Measurements from ENCODE around the gene SMARCD1. TPM values are rescaled to one million over a fixed set of nuclear protein-coding genes. Genes with fewer than 3 reads are reported as not detected.
"Not testable (repeated sequence)": the region's sequence is repeated elsewhere in the genome, so short reads cannot be mapped to it uniquely, and the experiment has no call there.

SMARCD1 gene
- total RNA-seq, 1 experiment from 2014 or later, result 79.7 TPM

GRCh38 chr12:50078281-50078680 is 6.9 kb upstream of the SMARCD1 start:
- no peaks in the 10 kb centered on the region for H3K27me3 ChIP-seq
- peaks cover 4% of the 10 kb centered on the region for H3K4me1 ChIP-seq
- H3K9me3 ChIP-seq (replicated peaks), result no peaks in the 10 kb centered on the region
- no peak overlapping the region for H3K4me3 ChIP-seq
- DNase-seq, result no peak
- no peak overlapping the region for H3K27ac ChIP-seq
- no peaks in the 10 kb centered on the region for H3K36me3 ChIP-seq

GRCh38 chr12:50079771-50080170 is 5.4 kb upstream of the SMARCD1 start:
- H3K4me3 ChIP-seq, result no peak overlapping the region
- H3K9me3 ChIP-seq (replicated peaks), result no peaks in the 10 kb centered on the region
- DNase-seq, result no peak
- H3K4me1 ChIP-seq, result peaks cover 4% of the 10 kb centered on the region
- H3K27me3 ChIP-seq, result no peaks in the 10 kb centered on the region
- no peaks in the 10 kb centered on the region for H3K36me3 ChIP-seq
- H3K27ac ChIP-seq, result no peak overlapping the region

GRCh38 chr12:50081096-50081808 is 3.9 kb upstream of the SMARCD1 start:
- Histone ChIP-seq H3K4me3 (no peak overlapping the region), H3K36me3 (no peaks in the 10 kb centered on the region), H3K27me3 (no peaks in the 10 kb centered on the region), H3K27ac (no peak overlapping the region), H3K4me1 (no peaks in the 10 kb centered on the region; the same call in 1 of the 2 replicates), H3K9me3 (replicated peaks) (no peaks in the 10 kb centered on the region)
- DNase-seq, result no peak

GRCh38 chr12:50082644-50083043 is 2.5 kb upstream of the SMARCD1 start:
- H3K27ac ChIP-seq, result no peak overlapping the region
- no peak for DNase-seq
- no peaks in the 10 kb centered on the region for H3K9me3 ChIP-seq (replicated peaks)
- peaks cover 8% of the 10 kb centered on the region for H3K36me3 ChIP-seq
- no peaks in the 10 kb centered on the region; the same call in 1 of the 2 replicates for H3K4me1 ChIP-seq
- H3K4me3 ChIP-seq, result no peak overlapping the region
- no peaks in the 10 kb centered on the region for H3K27me3 ChIP-seq

GRCh38 chr12:50083301-50083700 is 1.8 kb upstream of the SMARCD1 start:
- H3K36me3 ChIP-seq, result peaks cover 15% of the 10 kb centered on the region
- no peak overlapping the region for H3K27ac ChIP-seq
- H3K4me1 ChIP-seq, result no peaks in the 10 kb centered on the region; the same call in 1 of the 2 replicates
- no peaks in the 10 kb centered on the region for H3K27me3 ChIP-seq
- H3K9me3 ChIP-seq (replicated peaks), result no peaks in the 10 kb centered on the region
- no peak overlapping the region for H3K4me3 ChIP-seq
- no peak for DNase-seq

GRCh38 chr12:50084409-50084774 is 750 bp upstream of the SMARCD1 start:
- not testable (repeated sequence) for DNase-seq; H3K9me3 ChIP-seq (replicated peaks); H3K4me1 ChIP-seq; H3K27me3 ChIP-seq
- H3K36me3 ChIP-seq, result peaks cover 24% of the 10 kb centered on the region
- peak overlapping the region; percentile 68 for H3K4me3 ChIP-seq
- H3K27ac ChIP-seq, result peak overlapping the region; percentile 80

GRCh38 chr12:50085615-50086072 is 502 bp downstream of the SMARCD1 start:
- Histone ChIP-seq H3K9me3 (replicated peaks) (no peaks in the 10 kb centered on the region), H3K27ac (peak overlapping the region; percentile 80), H3K36me3 (peaks cover 36% of the 10 kb centered on the region), H3K4me1 (no peaks in the 10 kb centered on the region; the same call in 1 of the 2 replicates), H3K27me3 (no peaks in the 10 kb centered on the region), H3K4me3 (peak overlapping the region; percentile 68)
- DNase-seq, result no peak

- Histone ChIP-seq H3K27me3 (no peaks in the 10 kb centered on the region), H3K36me3 (peaks cover 40% of the 10 kb centered on the region), H3K9me3 (replicated peaks) (no peaks in the 10 kb centered on the region), H3K4me1 (no peaks in the 10 kb centered on the region; the same call in 1 of the 2 replicates), H3K27ac (no peak overlapping the region), H3K4me3 (no peak overlapping the region; the same call in 1 of the 2 replicates)
- no peak for DNase-seq
Measured at GRCh38 chr12:50086148-50086547, 1.0 kb downstream of the SMARCD1 start.

- H3K36me3 ChIP-seq, result peaks cover 47% of the 10 kb centered on the region
- no peak for DNase-seq
Measured at GRCh38 chr12:50087151-50087550, 2.0 kb downstream of the SMARCD1 start.

GRCh38 chr12:50087995-50088394 is 2.9 kb downstream of the SMARCD1 start:
- no peak for DNase-seq
- H3K27ac ChIP-seq, result no peak overlapping the region

More at GRCh38 chr12:50087151-50087550, 2.0 kb downstream of the SMARCD1 start:
- Histone ChIP-seq H3K4me1 (no peaks in the 10 kb centered on the region; the same call in 1 of the 2 replicates), H3K27me3 (no peaks in the 10 kb centered on the region), H3K4me3 (no peak overlapping the region), H3K9me3 (replicated peaks) (no peaks in the 10 kb centered on the region), H3K27ac (no peak overlapping the region)

GRCh38 chr12:50088577-50089335 is 3.6 kb downstream of the SMARCD1 start:
- DNase-seq, result peak; percentile 59 to 79
- no peaks in the 10 kb centered on the region; the same call in 1 of the 2 replicates for H3K4me1 ChIP-seq
- no peak overlapping the region for H3K27ac ChIP-seq
- no peaks in the 10 kb centered on the region for H3K9me3 ChIP-seq (replicated peaks)
- H3K4me3 ChIP-seq, result no peak overlapping the region
- peaks cover 60% of the 10 kb centered on the region for H3K36me3 ChIP-seq
- H3K27me3 ChIP-seq, result no peaks in the 10 kb centered on the region

More at GRCh38 chr12:50087995-50088394, 2.9 kb downstream of the SMARCD1 start:
- peaks cover 53% of the 10 kb centered on the region for H3K36me3 ChIP-seq
- no peak overlapping the region for H3K4me3 ChIP-seq
- no peaks in the 10 kb centered on the region for H3K27me3 ChIP-seq
- H3K9me3 ChIP-seq (replicated peaks), result no peaks in the 10 kb centered on the region
- H3K4me1 ChIP-seq, result no peaks in the 10 kb centered on the region; the same call in 1 of the 2 replicates

- Histone ChIP-seq H3K27ac (no peak overlapping the region), H3K9me3 (replicated peaks) (no peaks in the 10 kb centered on the region), H3K4me3 (no peak overlapping the region), H3K4me1 (no peaks in the 10 kb centered on the region; the same call in 1 of the 2 replicates), H3K36me3 (peaks cover 69% of the 10 kb centered on the region), H3K27me3 (no peaks in the 10 kb centered on the region)
- DNase-seq, result no peak
Measured at GRCh38 chr12:50089730-50090129, 4.6 kb downstream of the SMARCD1 start.

GRCh38 chr12:50090391-50090790 is 5.2 kb downstream of the SMARCD1 start:
- DNase-seq, result no peak
- Histone ChIP-seq H3K4me1 (no peaks in the 10 kb centered on the region; the same call in 1 of the 2 replicates), H3K36me3 (peaks cover 73% of the 10 kb centered on the region), H3K9me3 (replicated peaks) (no peaks in the 10 kb centered on the region), H3K27ac (no peak overlapping the region), H3K27me3 (no peaks in the 10 kb centered on the region), H3K4me3 (no peak overlapping the region)

- Histone ChIP-seq H3K27me3 (no peaks in the 10 kb centered on the region), H3K27ac (no peak overlapping the region), H3K36me3 (peaks cover 77% of the 10 kb centered on the region), H3K9me3 (replicated peaks) (no peaks in the 10 kb centered on the region), H3K4me1 (no peaks in the 10 kb centered on the region), H3K4me3 (no peak overlapping the region)
- no peak for DNase-seq
Measured at GRCh38 chr12:50097952-50098351, 12.8 kb downstream of the SMARCD1 start.

Measured in SJCRH30 (cell line).